ENCODE data around the gene DLX2. TPM values are rescaled to one million over a fixed set of nuclear protein-coding genes. Genes with fewer than 3 reads are reported as not detected.
A peak's percentile ranks its signal among the peaks of the same experiment; 100 is the strongest.

Gene DLX2
- total and polyA plus RNA-seq, 2 of the 13 experiments (the other 11 are each of a cell fraction or from before 2014, with no cell fraction given) = 0.07 to 0.15 TPM

DNA sequence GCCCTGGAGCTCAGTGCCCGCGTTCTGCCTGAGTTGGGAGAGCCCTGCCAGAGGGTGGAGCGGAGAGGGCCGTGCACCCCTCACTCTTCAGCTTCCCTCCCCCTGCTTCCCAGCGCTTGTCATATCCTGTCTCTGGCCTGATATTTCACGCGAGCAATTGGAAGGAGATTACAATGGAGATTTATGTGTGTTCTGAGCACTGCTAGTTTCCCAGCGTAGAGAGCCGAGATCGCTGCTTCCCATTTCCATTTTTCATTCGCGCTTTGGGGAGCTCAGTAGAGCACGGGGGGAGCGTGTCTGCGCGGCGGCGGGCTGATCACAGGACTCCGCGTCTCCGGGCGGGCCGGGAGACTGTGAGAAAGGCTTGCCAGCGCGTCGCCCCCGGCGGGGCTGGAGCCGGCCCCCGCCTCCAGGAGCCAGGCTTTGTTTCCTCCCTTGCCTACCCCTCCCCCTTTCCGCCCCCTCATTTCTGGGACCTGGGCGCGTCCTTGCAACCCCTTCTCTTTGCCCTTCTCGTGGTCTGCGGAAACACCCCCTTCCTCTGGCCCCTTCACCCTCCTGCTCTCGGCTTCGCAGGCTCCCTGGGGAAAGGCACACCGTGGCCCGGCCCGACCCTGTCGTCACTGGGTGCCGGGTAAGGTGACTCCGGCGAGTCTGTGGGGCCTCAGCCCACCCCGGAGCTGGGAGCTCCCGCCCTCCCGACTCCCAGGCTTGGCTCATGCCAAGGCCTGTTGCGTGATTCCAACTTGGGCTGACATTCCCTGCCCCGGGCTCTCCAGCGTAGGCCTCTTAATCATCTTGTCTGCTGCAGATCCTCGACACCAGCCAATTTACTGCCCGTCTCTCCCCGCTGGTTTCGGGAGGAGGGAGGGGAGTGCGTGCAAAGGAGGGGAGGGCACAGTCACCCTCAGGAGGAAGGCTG is 5.8 kb downstream of the DLX2 start (continued):
- TF ChIP-seq HDAC1 (CRISPR knock-in tag; IDR thresholded peaks at IDR 0.05) = peak; percentile 52
- no peak for TF ChIP-seq ZNF780A (CRISPR knock-in tag; IDR thresholded peaks at IDR 0.05)
- TF ChIP-seq KDM3A (CRISPR knock-in tag; IDR thresholded peaks at IDR 0.05; ENCODE audit: low read depth) = 0 out of 2 replicates have a peak, but pooled peaks have one; percentile 16
- no peak for TF ChIP-seq PRMT3 (CRISPR knock-in tag; IDR thresholded peaks at IDR 0.05; ENCODE audit: borderline replicate concordance, low read depth)
- no peak for TF ChIP-seq ZNF674 (CRISPR knock-in tag; IDR thresholded peaks at IDR 0.05; ENCODE audit: low read depth)
- TF ChIP-seq, protein P1, sequence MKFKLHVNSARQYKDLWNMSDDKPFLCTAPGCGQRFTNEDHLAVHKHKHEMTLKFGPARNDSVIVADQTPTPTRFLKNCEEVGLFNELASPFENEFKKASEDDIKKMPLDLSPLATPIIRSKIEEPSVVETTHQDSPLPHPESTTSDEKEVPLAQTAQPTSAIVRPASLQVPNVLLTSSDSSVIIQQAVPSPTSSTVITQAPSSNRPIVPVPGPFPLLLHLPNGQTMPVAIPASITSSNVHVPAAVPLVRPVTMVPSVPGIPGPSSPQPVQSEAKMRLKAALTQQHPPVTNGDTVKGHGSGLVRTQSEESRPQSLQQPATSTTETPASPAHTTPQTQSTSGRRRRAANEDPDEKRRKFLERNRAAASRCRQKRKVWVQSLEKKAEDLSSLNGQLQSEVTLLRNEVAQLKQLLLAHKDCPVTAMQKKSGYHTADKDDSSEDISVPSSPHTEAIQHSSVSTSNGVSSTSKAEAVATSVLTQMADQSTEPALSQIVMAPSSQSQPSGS (CRISPR knock-in tag; IDR thresholded peaks at IDR 0.05) = no peak
- no peak for TF ChIP-seq ZNF615 (CRISPR knock-in tag; IDR thresholded peaks at IDR 0.05; ENCODE audit: borderline replicate concordance)
- TF ChIP-seq HNRNPLL (IDR thresholded peaks at IDR 0.05; ENCODE audit: low read depth, low read length, poor library complexity, severe bottlenecking) = peak; percentile 45
- no peak for TF ChIP-seq NONO (IDR thresholded peaks at IDR 0.05)
- no peak for TF ChIP-seq NONO (CRISPR knock-in tag; conservative IDR thresholded peaks at IDR 0.05)
- TF ChIP-seq ZNF562 (CRISPR knock-in tag; IDR thresholded peaks at IDR 0.05; ENCODE audit: borderline replicate concordance) = no peak
- TF ChIP-seq ZMYM4 (CRISPR knock-in tag; IDR thresholded peaks at IDR 0.05) = peak; percentile 27; the same call in 1 of the 2 replicates
- TF ChIP-seq JARID2 (CRISPR knock-in tag; IDR thresholded peaks at IDR 0.05; ENCODE audit: insufficient replicate concordance) = no peak
- peak; percentile 69; the same call in 1 of the 2 replicates for TF ChIP-seq RNF2 (conservative IDR thresholded peaks at IDR 0.05; ENCODE audit: low read depth)
- no peak for TF ChIP-seq LCORL (IDR thresholded peaks at IDR 0.05)
- 0 out of 2 replicates have a peak, but pooled peaks have one; percentile 42 for TF ChIP-seq LCORL (CRISPR knock-in tag; IDR thresholded peaks at IDR 0.05)
- no peak for TF ChIP-seq YY1 (IDR thresholded peaks at IDR 0.05; ENCODE audit: insufficient read depth, insufficient replicate concordance, low read depth, low read length)
- no peak for TF ChIP-seq NR2F1 (CRISPR knock-in tag; IDR thresholded peaks at IDR 0.05)
- no peak for TF ChIP-seq TFDP1 (CRISPR knock-in tag; IDR thresholded peaks at IDR 0.05; ENCODE audit: borderline replicate concordance)
- TF ChIP-seq KLF6 (CRISPR knock-in tag; IDR thresholded peaks at IDR 0.05) = no peak
- no peak for TF ChIP-seq IKZF1 (IDR thresholded peaks at IDR 0.05)
- TF ChIP-seq, protein P2, sequence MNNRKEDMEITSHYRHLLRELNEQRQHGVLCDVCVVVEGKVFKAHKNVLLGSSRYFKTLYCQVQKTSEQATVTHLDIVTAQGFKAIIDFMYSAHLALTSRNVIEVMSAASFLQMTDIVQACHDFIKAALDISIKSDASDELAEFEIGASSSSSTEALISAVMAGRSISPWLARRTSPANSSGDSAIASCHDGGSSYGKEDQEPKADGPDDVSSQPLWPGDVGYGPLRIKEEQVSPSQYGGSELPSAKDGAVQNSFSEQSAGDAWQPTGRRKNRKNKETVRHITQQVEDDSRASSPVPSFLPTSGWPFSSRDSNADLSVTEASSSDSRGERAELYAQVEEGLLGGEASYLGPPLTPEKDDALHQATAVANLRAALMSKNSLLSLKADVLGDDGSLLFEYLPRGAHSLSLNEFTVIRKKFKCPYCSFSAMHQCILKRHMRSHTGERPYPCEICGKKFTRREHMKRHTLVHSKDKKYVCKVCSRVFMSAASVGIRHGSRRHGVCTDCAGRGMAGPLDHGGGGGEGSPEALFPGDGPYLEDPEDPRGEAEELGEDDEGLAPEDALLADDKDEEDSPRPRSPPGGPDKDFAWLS (CRISPR knock-in tag; IDR thresholded peaks at IDR 0.05; ENCODE audit: borderline replicate concordance) = no peak
- TF ChIP-seq, protein P3, sequence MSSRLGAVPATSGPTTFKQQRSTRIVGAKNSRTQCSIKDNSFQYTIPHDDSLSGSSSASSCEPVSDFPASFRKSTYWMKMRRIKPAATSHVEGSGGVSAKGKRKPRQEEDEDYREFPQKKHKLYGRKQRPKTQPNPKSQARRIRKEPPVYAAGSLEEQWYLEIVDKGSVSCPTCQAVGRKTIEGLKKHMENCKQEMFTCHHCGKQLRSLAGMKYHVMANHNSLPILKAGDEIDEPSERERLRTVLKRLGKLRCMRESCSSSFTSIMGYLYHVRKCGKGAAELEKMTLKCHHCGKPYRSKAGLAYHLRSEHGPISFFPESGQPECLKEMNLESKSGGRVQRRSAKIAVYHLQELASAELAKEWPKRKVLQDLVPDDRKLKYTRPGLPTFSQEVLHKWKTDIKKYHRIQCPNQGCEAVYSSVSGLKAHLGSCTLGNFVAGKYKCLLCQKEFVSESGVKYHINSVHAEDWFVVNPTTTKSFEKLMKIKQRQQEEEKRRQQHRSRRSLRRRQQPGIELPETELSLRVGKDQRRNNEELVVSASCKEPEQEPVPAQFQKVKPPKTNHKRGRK (CRISPR knock-in tag; IDR thresholded peaks at IDR 0.05) = no peak
